Measurements from ENCODE around the gene CPNE5.

DNA sequence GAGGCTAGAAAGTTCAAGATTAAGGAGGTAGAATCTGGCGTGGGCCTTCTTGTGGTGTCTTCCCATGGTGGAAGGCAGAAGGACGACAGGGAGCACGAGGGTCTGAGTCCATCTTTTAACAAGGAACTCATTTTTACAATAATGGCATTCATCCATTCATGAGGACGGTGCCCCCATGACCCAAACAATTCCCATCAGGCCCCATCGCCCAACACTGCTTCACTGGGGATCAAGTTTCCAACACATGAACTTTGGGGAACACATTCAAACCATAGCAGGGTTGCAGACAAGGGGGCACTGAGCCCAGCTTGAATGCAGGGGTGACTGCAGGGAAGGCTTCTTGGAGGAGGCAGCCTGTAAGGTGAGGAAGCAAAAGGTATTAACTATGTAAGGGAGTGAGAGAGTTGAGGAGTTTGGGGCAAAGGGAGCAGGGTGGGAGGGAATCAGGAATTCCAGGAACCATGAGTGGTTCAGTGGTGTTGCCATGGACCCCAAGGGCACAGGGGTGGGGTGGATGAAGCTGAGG is 136.1 kb downstream of the CPNE5 start:
- TF ChIP-seq TEAD4 (IDR thresholded peaks at IDR 0.05) (no peak), RAD21 (IDR thresholded peaks at IDR 0.05; ENCODE audit: low read depth) (no peak), CEBPB (IDR thresholded peaks at IDR 0.05) (no peak), NFIC (IDR thresholded peaks at IDR 0.05) (no peak), EGR1 (IDR thresholded peaks at IDR 0.05) (no peak), TAF1 (IDR thresholded peaks at IDR 0.05; ENCODE audit: low read depth) (no peak), MAX (IDR thresholded peaks at IDR 0.05) (no peak), EP300 (IDR thresholded peaks at IDR 0.05; ENCODE audit: borderline replicate concordance) (no peak)
